Stimulated activated memory B cell treated with anti-CD40 and anti-IgM and Interleukin-4, amounts not matched to agents 10 μg/mL and 1 μg/mL and 100 μg/mL, for 72 hours (primary cell): ENCODE measurements around the gene NBEAL1.
"Not testable (repeated sequence)": the region's sequence is repeated elsewhere in the genome, so short reads cannot be mapped to it uniquely, and the experiment has no call there.

ENCODE experiments used
- ATAC-seq: fragments of 150-1000 bp; cut with Tn5 transposase; 2 replicates; pipeline ENCODE4 v1.10.0; 2021
- H3K27ac Mint-ChIP-seq: one replicate; pipeline ENCODE4 v1.8.0; 2022; ENCODE audit warnings: mild to moderate bottlenecking, mixed read lengths
- H3K27me3 Mint-ChIP-seq: one replicate; pipeline ENCODE4 v1.8.0; 2022; ENCODE audit warnings: mixed read lengths
- H3K36me3 Mint-ChIP-seq: one replicate; pipeline ENCODE4 v1.8.0; 2022; ENCODE audit warnings: mixed read lengths
- H3K4me1 Mint-ChIP-seq: one replicate; pipeline ENCODE4 v1.8.0; 2022; ENCODE audit warnings: mixed read lengths
- H3K4me3 Mint-ChIP-seq: one replicate; pipeline ENCODE4 v1.8.0; 2022; ENCODE audit warnings: mild to moderate bottlenecking, moderate library complexity, mixed read lengths
- H3K9me3 Mint-ChIP-seq: one replicate; pipeline ENCODE4 v1.8.0; 2022; ENCODE audit warnings: mixed read lengths

NBEAL1 gene

DNA sequence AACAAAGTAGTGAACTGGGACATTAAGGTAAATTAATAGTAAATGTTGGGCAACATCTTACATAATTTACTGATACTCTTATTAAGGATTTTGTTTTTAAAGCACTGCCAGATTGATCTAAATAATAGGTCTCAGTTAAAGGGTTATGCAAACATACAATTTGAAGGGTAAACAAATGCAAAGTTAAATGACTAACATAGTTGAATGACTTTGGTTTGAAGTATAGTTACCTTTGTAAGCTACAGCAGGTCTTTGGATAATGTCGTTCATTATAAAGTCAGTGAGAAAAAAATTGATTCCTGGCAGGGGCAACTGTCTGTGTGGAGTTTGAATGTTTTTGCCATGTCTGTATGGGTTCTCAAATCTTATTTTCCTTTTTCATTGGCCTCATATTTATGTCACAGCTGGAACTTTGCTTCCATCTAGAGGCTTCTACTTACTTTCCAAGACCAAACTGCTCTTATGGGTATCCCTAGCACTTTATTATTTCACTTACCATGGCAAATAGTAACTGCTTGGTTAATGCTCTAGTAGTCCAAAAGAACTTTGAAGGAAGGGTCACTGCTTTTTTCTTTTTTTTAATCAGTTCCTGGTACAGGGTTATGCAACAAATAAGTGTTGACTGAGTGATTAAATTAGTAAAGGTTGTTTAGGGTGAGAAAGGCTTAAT is 107.8 kb downstream of the NBEAL1 start:
- Mint-ChIP-seq H3K4me3 (no peak overlapping the region), H3K36me3 (peaks cover 14% of the 10 kb centered on the region), H3K4me1 (no peaks in the 10 kb centered on the region), H3K27me3 (no peaks in the 10 kb centered on the region), H3K9me3 (no peaks in the 10 kb centered on the region), H3K27ac (no peak overlapping the region)
- ATAC-seq = no peak

DNA sequence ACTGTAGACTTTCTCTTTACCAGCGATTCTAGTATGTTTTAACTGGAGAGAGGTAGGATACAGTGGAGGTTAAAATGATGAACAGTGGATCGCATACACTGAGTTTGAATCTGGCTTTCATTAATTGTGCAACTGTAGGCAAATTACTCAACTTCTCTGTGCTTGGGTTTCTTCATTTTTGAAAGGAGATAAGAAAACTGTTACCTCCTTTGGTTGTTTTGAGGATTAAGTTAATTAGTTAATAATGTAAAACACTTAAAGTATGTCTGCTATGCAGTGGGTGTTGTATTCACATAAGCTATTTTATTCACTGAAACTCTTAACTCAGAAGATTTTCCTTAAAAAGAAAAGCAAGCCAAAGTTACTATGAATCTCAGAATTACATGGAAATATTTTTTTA is 112.3 kb downstream of the NBEAL1 start:
- Mint-ChIP-seq H3K4me1 (no peaks in the 10 kb centered on the region), H3K9me3 (no peaks in the 10 kb centered on the region), H3K4me3 (no peak overlapping the region), H3K36me3 (peaks cover 22% of the 10 kb centered on the region), H3K27me3 (no peaks in the 10 kb centered on the region), H3K27ac (no peak overlapping the region)
- no peak for ATAC-seq

DNA sequence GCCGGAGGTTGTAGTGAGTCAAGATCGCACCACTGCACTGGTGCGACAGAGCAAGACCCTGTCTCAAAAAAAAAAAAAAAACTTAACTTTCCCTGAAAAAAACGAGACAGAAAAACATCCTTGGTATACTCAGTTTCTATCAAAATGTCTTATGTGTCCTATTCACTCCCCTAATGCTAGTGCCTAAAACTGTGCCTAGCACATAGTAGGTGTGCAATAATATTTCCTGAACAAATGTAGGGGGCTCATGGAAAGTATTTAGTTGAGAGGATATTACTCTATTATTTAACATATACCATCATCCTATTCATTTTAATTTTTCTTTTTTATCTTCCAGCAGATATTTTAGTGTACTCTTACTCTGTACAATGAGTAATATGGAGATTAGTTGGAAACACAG is 120.4 kb downstream of the NBEAL1 start:
- Mint-ChIP-seq H3K27ac (no peak overlapping the region), H3K9me3 (no peaks in the 10 kb centered on the region), H3K36me3 (peaks cover under 1% of the 10 kb centered on the region), H3K27me3 (no peaks in the 10 kb centered on the region), H3K4me3 (no peak overlapping the region), H3K4me1 (no peaks in the 10 kb centered on the region)
- ATAC-seq = no peak

DNA sequence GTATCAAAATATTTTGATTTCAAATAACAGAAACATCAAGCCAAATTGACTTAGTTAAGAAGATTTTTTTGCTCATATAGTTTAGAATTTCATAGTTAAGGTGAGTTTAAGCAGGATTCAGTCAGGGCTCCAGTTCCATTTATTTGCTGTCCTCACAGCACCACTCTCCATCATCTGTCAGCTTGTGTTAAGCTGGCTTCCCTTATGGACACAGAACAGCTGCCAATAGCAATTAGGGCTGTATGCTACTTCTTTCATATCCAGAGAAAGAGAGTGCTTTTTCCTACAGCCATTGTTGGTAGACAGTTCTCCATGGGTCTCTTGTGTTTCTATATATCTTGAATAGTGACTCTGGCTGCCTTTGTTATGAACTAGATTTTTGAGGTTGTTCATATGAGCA is 128.7 kb downstream of the NBEAL1 start:
- Mint-ChIP-seq H3K4me1 (no peaks in the 10 kb centered on the region), H3K9me3 (no peaks in the 10 kb centered on the region), H3K4me3 (no peak overlapping the region), H3K36me3 (peaks cover 4% of the 10 kb centered on the region), H3K27me3 (no peaks in the 10 kb centered on the region), H3K27ac (no peak overlapping the region)
- no peak for ATAC-seq

DNA sequence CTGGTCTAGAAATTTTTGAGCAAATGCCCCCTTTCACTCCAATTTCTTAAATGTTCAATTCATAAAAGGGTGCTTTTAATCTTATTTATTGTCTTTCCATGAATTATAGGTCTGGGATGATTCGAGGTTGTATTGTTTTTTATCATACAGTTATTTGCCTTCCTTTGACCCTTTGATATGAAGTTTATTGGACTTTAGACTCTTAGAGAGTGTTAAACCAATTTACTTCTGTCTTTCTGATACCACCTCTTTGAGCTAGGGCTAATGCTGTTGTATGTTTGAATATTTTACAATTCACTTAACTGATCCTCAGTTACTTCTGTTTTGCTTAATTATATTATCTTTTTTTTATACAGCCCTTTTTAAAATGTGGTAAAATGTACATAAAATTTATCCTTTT is 134.5 kb downstream of the NBEAL1 start:
- no peaks in the 10 kb centered on the region for H3K27me3 Mint-ChIP-seq
- H3K9me3 Mint-ChIP-seq = peaks cover 2% of the 10 kb centered on the region
- ATAC-seq = no peak
- no peak overlapping the region for H3K27ac Mint-ChIP-seq
- peaks cover 30% of the 10 kb centered on the region for H3K36me3 Mint-ChIP-seq
- H3K4me3 Mint-ChIP-seq = no peak overlapping the region
- no peaks in the 10 kb centered on the region for H3K4me1 Mint-ChIP-seq

DNA sequence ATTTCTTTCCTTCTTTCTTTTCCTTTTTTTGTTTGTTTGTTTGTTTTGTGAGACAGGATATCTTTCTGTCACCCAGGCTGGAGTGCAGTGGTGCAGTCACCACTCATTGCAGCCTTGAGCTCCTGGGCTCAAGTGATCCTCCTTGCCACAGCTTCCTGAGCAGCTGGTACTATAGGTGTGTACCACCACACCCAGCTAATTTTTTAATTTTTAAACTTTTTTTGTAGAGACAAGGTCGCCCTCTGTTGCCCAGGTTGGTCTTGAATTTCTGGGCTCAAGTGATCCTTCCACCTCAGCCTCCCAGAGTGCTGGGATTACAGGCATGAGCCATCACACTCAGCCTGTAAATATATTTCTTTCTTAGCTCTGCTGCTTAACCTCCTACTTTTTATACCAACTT is 140.7 kb downstream of the NBEAL1 start:
- no peaks in the 10 kb centered on the region for H3K27me3 Mint-ChIP-seq
- peaks cover 8% of the 10 kb centered on the region for H3K4me1 Mint-ChIP-seq
- no peak overlapping the region for H3K27ac Mint-ChIP-seq
- H3K4me3 Mint-ChIP-seq = no peak overlapping the region
- peaks cover 38% of the 10 kb centered on the region for H3K36me3 Mint-ChIP-seq
- no peak for ATAC-seq
- no peaks in the 10 kb centered on the region for H3K9me3 Mint-ChIP-seq

DNA sequence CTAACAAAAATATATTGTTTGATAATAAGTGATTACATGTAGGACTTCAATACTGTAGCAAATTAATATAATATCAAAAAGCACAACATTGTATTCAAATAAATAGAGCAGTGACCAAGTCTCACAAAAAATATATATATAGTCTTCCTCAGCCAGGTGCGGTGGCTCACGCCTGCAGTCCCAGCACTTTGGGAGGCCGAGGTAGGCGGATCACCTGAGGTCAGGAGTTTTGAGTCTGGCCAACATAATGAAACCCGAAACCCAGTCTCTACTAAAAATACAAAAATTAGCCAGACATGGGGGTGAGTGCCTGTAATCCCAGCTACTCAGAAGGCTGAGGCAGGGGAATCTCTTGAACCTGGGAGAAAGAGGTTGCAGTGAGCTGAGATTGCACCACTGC is 148.0 kb downstream of the NBEAL1 start:
- H3K9me3 Mint-ChIP-seq, H3K4me1 Mint-ChIP-seq: not testable (repeated sequence)

DNA sequence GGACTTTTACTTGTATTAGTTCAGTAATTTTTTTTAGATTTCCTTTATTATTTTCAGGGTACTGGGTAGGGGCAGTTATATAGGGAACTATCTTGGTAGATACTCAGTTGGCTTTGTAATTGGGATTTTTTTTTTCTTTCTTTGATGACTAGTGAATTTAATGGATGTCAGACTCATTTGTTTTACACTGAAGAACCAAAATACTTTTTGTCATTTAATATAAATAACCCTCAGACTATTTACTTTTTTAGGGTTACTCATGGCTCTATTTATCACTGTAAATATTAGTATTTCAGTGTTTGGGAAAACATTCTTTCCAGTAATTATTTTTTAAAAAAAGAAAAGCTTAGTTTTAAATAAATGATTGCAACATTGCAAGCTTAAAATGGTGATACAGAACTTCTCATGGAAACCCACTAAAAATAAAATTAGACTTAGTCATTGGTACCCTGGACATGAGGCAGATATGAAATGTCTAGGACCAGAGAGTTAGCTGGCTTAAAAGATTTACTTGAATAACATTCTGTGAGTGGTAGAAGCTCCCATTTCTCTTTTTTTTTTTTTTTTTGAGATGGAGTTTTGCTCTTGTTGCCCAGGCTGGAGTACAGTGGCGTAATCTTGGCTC is 149.7 kb downstream of the NBEAL1 start:
- Mint-ChIP-seq H3K4me1 (no peaks in the 10 kb centered on the region), H3K27ac (no peak overlapping the region), H3K9me3 (peaks cover 5% of the 10 kb centered on the region), H3K27me3 (no peaks in the 10 kb centered on the region), H3K36me3 (peaks cover 40% of the 10 kb centered on the region), H3K4me3 (no peak overlapping the region)
- ATAC-seq = no peak

More for the DNA sequence above, 148.0 kb downstream of the NBEAL1 start:
- peaks cover 43% of the 10 kb centered on the region for H3K36me3 Mint-ChIP-seq
- not testable (repeated sequence) for ATAC-seq, H3K4me3 Mint-ChIP-seq, H3K27ac Mint-ChIP-seq, H3K27me3 Mint-ChIP-seq

DNA sequence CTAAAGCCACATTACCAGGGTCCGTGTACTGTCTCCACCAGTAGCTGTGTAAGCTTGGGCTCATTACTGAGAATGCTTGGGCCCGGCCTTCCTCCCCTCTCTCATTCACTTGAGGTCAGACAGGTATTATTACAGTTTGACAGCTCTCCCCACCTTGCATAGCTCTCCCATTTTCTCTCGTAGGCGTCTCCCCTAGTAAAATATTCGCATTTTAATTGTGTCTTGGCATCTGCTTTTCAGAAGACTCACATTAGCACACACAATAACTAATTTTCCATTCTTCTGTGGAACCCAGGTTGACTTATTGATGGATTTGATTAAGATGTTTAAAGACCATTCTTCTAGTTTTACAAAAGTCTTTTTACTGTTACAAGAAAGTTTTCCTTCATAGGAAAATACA is 153.1 kb downstream of the NBEAL1 start:
- Mint-ChIP-seq H3K36me3 (peaks cover 33% of the 10 kb centered on the region), H3K4me3 (no peak overlapping the region), H3K4me1 (no peaks in the 10 kb centered on the region), H3K9me3 (peaks cover 5% of the 10 kb centered on the region), H3K27me3 (no peaks in the 10 kb centered on the region), H3K27ac (no peak overlapping the region)
- ATAC-seq = no peak

DNA sequence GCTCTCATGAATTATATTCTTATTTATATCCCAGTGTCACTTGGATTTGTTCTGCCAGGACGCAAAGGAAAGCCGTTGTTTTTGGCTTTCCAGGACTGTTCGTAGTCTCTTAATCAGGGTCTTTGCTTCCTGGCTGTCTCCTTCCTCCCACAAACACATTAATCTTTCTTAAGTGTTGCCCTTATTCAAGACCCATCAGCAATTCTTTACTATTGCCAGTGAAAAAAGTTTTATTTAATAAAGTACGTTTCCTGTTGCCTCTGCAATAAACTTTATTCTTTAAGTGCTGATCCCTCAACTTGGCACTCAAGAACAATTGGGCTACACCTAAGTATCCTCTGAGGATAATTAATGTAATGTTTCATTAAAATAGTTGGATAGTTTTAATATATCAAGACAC is 155.8 kb downstream of the NBEAL1 start:
- Mint-ChIP-seq H3K36me3 (peaks cover 26% of the 10 kb centered on the region), H3K27ac (no peak overlapping the region), H3K4me3 (no peak overlapping the region), H3K27me3 (no peaks in the 10 kb centered on the region), H3K4me1 (no peaks in the 10 kb centered on the region), H3K9me3 (no peaks in the 10 kb centered on the region)
- ATAC-seq = no peak

DNA sequence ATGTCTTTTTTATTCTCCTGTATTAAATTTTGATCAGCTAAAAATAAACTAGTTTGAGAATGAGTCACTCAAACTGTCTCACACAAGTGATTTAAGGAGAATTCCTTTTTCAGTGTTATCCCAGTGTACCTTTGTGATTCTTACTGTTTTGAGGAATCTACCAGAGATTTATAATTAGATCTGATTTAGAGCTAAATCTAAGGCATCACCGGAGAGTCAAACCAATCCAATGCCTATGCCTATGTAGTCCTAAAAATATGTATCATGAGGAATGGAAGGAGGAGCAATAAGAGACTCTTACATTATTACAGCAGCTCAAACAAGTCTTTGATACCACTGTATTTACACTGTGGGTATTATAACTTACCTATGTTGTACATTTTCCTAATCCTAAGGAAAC is 160.7 kb downstream of the NBEAL1 start:
- Mint-ChIP-seq H3K4me1 (no peaks in the 10 kb centered on the region), H3K27ac (no peak overlapping the region)

DNA sequence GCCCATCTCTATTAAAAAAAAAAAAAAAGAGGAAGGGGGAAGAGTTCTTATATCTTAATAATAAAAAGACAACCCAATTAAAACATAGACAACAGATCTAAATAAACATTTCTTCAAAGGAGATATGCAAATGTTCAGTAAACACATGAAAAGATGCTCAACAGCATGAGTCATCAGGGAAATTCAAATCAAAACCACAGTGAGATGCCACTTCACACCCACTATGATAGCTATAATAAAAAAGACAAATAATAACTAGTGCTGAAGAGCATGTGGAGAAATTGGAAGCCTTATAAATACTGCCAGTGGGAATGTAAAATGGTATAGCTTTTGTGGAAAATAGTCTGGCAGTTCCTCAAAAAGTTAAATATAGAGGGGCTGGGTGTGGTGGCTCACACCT is 162.7 kb downstream of the NBEAL1 start:
- Mint-ChIP-seq H3K4me1 (no peaks in the 10 kb centered on the region), H3K27me3 (no peaks in the 10 kb centered on the region), H3K9me3 (no peaks in the 10 kb centered on the region), H3K4me3 (no peak overlapping the region), H3K36me3 (peaks cover 20% of the 10 kb centered on the region), H3K27ac (no peak overlapping the region)
- ATAC-seq = no peak

More for the DNA sequence above, 160.7 kb downstream of the NBEAL1 start:
- H3K4me3 Mint-ChIP-seq = no peak overlapping the region
- no peaks in the 10 kb centered on the region for H3K27me3 Mint-ChIP-seq
- no peaks in the 10 kb centered on the region for H3K9me3 Mint-ChIP-seq
- H3K36me3 Mint-ChIP-seq = peaks cover 20% of the 10 kb centered on the region
- no peak for ATAC-seq

DNA sequence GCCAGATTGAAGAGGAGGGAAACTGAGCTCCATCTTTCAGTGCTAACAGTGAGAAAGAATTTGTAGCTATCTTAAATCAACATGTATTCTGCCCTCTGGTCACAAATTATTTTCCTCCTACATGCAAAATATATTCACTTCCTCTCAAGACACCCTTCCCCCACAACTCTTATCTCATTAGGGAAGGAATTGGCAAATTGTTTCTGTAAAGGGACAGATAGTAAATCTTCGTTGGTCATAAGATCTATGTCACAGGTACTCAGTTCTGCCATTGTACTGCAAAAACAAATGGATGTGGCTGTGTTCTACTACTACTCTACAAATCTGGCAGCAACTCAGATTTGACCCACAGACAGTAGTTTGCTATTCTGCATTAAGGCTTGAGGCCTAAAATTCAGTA is 171.2 kb downstream of the NBEAL1 start:
- Mint-ChIP-seq H3K4me1 (no peaks in the 10 kb centered on the region), H3K9me3 (no peaks in the 10 kb centered on the region), H3K27ac (no peak overlapping the region), H3K4me3 (no peak overlapping the region), H3K36me3 (peaks cover 31% of the 10 kb centered on the region), H3K27me3 (no peaks in the 10 kb centered on the region)
- no peak for ATAC-seq

DNA sequence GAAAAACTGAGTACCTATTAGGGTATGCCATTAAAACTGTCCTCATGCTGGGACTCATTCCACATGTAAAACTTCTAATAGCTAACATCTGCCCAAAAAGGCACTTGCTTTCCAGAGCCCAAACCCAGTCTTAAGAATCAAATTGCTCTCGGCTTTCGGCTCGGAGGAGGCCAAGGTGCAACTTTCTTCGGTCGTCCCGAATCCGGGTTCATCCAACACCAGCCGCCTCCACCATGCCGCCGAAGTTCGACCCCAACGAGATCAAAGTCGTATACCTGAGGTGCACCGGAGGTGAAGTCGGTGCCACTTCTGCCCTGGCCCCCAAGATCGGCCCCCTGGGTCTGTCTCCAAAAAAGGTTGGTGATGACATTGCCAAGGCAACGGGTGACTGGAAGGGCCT is 175.9 kb downstream of the NBEAL1 start:
- not testable (repeated sequence) for H3K27ac Mint-ChIP-seq

DNA sequence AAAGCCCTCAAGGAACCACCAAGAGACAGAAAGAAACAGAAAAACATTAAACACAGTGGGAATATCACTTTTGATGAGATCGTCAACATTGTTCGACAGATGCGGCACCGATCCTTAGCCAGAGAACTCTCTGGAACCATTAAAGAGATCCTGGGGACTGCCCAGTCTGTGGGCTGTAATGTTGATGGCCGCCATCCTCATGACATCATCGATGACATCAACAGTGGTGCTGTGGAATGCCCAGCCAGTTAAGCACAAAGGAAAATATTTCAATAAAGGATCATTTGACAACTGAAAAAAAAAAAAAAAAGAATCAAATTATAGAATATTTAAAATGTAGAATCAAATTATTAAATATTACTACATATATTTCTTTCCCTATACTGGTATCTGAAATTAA is 176.4 kb downstream of the NBEAL1 start:
- H3K9me3 Mint-ChIP-seq, H3K4me3 Mint-ChIP-seq, H3K4me1 Mint-ChIP-seq, ATAC-seq, H3K27me3 Mint-ChIP-seq, H3K27ac Mint-ChIP-seq: not testable (repeated sequence)
- peaks cover 32% of the 10 kb centered on the region for H3K36me3 Mint-ChIP-seq

More for the DNA sequence above, 175.9 kb downstream of the NBEAL1 start:
- H3K27me3 Mint-ChIP-seq, H3K4me1 Mint-ChIP-seq, ATAC-seq, H3K4me3 Mint-ChIP-seq, H3K9me3 Mint-ChIP-seq: not testable (repeated sequence)
- H3K36me3 Mint-ChIP-seq = peaks cover 36% of the 10 kb centered on the region

DNA sequence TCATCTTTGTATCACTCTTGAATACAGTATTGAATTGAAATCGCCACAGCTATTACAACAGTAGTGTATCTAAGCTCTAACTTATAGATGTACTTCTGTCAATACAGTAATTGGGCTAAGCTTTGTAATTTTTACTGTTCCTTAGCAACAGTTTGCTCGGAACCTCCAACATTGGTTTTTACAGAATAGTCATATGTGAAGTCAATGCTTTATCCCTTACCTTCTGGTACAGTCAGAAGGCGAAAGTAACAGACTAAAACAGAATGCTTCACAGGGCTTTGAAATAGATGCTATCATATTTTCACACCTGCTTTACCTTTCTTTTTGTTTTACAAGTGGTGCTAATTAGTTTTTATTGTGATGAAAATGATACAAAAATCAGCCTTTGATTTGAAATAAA is 177.3 kb downstream of the NBEAL1 start:
- no peak for ATAC-seq
- Mint-ChIP-seq H3K9me3 (no peaks in the 10 kb centered on the region), H3K4me3 (no peak overlapping the region), H3K27me3 (no peaks in the 10 kb centered on the region), H3K4me1 (no peaks in the 10 kb centered on the region), H3K36me3 (peaks cover 23% of the 10 kb centered on the region), H3K27ac (no peak overlapping the region)
